HK-2 (cell line): Measurements from ENCODE around the gene IL15RA.
A peak's percentile ranks its signal among the peaks of the same experiment; 100 is the strongest.
"Not testable (repeated sequence)": the region's sequence is repeated elsewhere in the genome, so short reads cannot be mapped to it uniquely, and the experiment has no call there.

ENCODE experiments used
- DNase-seq: peaks from one replicate; pipeline ENCODE4 v3.0.0-alpha.2; 2018; ENCODE audit not compliant: unreplicated experiment

The IL15RA gene

GRCh38 chr10:5951167-5951711 is 26.1 kb downstream of the IL15RA start:
- no peak for DNase-seq

GRCh38 chr10:5949009-5949759 is 28.2 kb downstream of the IL15RA start:
- DNase-seq: no peak

GRCh38 chr10:5948208-5948585 is 29.1 kb downstream of the IL15RA start:
- no peak for DNase-seq

GRCh38 chr10:5947471-5948207 is 29.7 kb downstream of the IL15RA start:
- no peak for DNase-seq

GRCh38 chr10:5946786-5947185 is 30.6 kb downstream of the IL15RA start:
- no peak for DNase-seq

GRCh38 chr10:5946419-5946775 is 30.9 kb downstream of the IL15RA start:
- DNase-seq: not testable (repeated sequence)

GRCh38 chr10:5945561-5946418 is 31.6 kb downstream of the IL15RA start:
- no peak for DNase-seq

GRCh38 chr10:5945190-5945509 is 32.2 kb downstream of the IL15RA start:
- no peak for DNase-seq

- DNase-seq: peak; percentile 51
Measured at GRCh38 chr10:5944389-5945189, 32.8 kb downstream of the IL15RA start.

GRCh38 chr10:5943536-5943935 is 33.8 kb downstream of the IL15RA start:
- no peak for DNase-seq

GRCh38 chr10:5942474-5942873 is 34.9 kb downstream of the IL15RA start:
- no peak for DNase-seq

GRCh38 chr10:5942001-5942400 is 35.3 kb downstream of the IL15RA start:
- no peak for DNase-seq

GRCh38 chr10:5941579-5941978 is 35.8 kb downstream of the IL15RA start:
- no peak for DNase-seq

GRCh38 chr10:5940807-5941218 is 36.5 kb downstream of the IL15RA start:
- no peak for DNase-seq

- no peak for DNase-seq
Measured at GRCh38 chr10:5938291-5938690, 39.1 kb downstream of the IL15RA start.

GRCh38 chr10:5937016-5937415 is 40.3 kb downstream of the IL15RA start:
- no peak for DNase-seq

GRCh38 chr10:5935628-5936027 is 41.7 kb downstream of the IL15RA start:
- no peak for DNase-seq

GRCh38 chr10:5933909-5934546 is 43.3 kb downstream of the IL15RA start:
- no peak for DNase-seq

- no peak for DNase-seq
Measured at GRCh38 chr10:5932345-5932744, 45.0 kb downstream of the IL15RA start.

- DNase-seq: no peak
Measured at GRCh38 chr10:5930272-5930671, 47.1 kb downstream of the IL15RA start.

- no peak for DNase-seq
Measured at GRCh38 chr10:5929442-5929841, 47.9 kb downstream of the IL15RA start.
